ENCODE results near the gene UBE2V1.

DNA sequence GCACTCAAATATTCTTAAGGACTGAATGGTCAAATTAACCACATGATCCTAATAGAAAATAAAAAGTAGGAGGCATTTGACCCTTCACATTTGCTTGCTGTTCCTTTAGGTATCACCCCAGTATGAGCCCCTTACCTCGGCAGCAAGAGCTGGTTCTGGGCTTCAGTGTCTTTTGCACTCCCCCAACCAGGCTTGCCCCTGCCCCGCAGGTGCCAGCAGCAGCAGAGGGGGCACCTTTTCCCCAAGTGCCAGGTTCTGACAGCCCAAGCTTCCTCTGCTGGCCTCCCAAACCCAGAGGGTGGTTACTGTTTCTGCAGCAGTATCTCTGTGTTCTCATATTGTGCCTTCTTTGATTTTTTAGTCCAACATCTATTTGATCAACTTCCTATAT is 23.2 kb downstream of the UBE2V1 start:
- no peak for TF ChIP-seq ZNF24 (IDR thresholded peaks at IDR 0.05)
- no peak for TF ChIP-seq TCF12 (IDR thresholded peaks at IDR 0.05; ENCODE audit: low read depth, low read length)
- TF ChIP-seq CHD4 (IDR thresholded peaks at IDR 0.05) = no peak
- TF ChIP-seq, protein P1, sequence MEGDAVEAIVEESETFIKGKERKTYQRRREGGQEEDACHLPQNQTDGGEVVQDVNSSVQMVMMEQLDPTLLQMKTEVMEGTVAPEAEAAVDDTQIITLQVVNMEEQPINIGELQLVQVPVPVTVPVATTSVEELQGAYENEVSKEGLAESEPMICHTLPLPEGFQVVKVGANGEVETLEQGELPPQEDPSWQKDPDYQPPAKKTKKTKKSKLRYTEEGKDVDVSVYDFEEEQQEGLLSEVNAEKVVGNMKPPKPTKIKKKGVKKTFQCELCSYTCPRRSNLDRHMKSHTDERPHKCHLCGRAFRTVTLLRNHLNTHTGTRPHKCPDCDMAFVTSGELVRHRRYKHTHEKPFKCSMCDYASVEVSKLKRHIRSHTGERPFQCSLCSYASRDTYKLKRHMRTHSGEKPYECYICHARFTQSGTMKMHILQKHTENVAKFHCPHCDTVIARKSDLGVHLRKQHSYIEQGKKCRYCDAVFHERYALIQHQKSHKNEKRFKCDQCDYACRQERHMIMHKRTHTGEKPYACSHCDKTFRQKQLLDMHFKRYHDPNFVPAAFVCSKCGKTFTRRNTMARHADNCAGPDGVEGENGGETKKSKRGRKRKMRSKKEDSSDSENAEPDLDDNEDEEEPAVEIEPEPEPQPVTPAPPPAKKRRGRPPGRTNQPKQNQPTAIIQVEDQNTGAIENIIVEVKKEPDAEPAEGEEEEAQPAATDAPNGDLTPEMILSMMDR (IDR thresholded peaks at IDR 0.05 in 2 of 3, conservative IDR thresholded peaks at IDR 0.05 in 1 of 3; ENCODE audit: control insufficient read depth in 2 of 3, extremely low read depth in 1 of 3, insufficient read depth in 1 of 3, low read depth in 3 of 3, low read length in 3 of 3) = no peak
- TF ChIP-seq, protein P2, sequence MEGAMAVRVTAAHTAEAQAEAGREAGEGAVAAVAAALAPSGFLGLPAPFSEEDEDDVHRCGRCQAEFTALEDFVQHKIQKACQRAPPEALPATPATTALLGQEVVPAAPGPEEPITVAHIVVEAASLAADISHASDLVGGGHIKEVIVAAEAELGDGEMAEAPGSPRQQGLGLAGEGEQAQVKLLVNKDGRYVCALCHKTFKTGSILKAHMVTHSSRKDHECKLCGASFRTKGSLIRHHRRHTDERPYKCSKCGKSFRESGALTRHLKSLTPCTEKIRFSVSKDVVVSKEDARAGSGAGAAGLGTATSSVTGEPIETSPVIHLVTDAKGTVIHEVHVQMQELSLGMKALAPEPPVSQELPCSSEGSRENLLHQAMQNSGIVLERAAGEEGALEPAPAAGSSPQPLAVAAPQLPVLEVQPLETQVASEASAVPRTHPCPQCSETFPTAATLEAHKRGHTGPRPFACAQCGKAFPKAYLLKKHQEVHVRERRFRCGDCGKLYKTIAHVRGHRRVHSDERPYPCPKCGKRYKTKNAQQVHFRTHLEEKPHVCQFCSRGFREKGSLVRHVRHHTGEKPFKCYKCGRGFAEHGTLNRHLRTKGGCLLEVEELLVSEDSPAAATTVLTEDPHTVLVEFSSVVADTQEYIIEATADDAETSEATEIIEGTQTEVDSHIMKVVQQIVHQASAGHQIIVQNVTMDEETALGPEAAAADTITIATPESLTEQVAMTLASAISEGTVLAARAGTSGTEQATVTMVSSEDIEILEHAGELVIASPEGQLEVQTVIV (IDR thresholded peaks at IDR 0.05; ENCODE audit: borderline replicate concordance, partially characterized antibody) = no peak
- no peak for TF ChIP-seq EP300 (IDR thresholded peaks at IDR 0.05; ENCODE audit: borderline replicate concordance in 1 of 2, control insufficient read depth in 1 of 2, low read depth in 2 of 2, low read length in 2 of 2)
- no peak for TF ChIP-seq BRCA1 (IDR thresholded peaks at IDR 0.05; ENCODE audit: low read depth, low read length)
- no peak for TF ChIP-seq RB1 (IDR thresholded peaks at IDR 0.05; ENCODE audit: borderline replicate concordance)
- TF ChIP-seq, protein P3, sequence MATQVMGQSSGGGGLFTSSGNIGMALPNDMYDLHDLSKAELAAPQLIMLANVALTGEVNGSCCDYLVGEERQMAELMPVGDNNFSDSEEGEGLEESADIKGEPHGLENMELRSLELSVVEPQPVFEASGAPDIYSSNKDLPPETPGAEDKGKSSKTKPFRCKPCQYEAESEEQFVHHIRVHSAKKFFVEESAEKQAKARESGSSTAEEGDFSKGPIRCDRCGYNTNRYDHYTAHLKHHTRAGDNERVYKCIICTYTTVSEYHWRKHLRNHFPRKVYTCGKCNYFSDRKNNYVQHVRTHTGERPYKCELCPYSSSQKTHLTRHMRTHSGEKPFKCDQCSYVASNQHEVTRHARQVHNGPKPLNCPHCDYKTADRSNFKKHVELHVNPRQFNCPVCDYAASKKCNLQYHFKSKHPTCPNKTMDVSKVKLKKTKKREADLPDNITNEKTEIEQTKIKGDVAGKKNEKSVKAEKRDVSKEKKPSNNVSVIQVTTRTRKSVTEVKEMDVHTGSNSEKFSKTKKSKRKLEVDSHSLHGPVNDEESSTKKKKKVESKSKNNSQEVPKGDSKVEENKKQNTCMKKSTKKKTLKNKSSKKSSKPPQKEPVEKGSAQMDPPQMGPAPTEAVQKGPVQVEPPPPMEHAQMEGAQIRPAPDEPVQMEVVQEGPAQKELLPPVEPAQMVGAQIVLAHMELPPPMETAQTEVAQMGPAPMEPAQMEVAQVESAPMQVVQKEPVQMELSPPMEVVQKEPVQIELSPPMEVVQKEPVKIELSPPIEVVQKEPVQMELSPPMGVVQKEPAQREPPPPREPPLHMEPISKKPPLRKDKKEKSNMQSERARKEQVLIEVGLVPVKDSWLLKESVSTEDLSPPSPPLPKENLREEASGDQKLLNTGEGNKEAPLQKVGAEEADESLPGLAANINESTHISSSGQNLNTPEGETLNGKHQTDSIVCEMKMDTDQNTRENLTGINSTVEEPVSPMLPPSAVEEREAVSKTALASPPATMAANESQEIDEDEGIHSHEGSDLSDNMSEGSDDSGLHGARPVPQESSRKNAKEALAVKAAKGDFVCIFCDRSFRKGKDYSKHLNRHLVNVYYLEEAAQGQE (IDR thresholded peaks at IDR 0.05; ENCODE audit: low read depth, low read length) = no peak
- TF ChIP-seq POLR2A (IDR thresholded peaks at IDR 0.05; ENCODE audit: low read depth, low read length) = no peak
- no peak for TF ChIP-seq ZNF274 (IDR thresholded peaks at IDR 0.05; ENCODE audit: insufficient read depth, insufficient read length)

Measured in GM12878 (cell line).